ENCODE results near the gene ATOH7.
A peak's percentile ranks its signal among the peaks of the same experiment; 100 is the strongest.
"Not testable (repeated sequence)": the region's sequence is repeated elsewhere in the genome, so short reads cannot be mapped to it uniquely, and the experiment has no call there.

Gene ATOH7

GRCh38 chr10:68231817-68232251 is at the start of gene ATOH7:
TSS of gene ATOH7 (minus strand) at chr10:68232113. CDS start at chr10:68231677, 436 bp downstream.
- Histone ChIP-seq H3K27me3 (ENCODE audit: control insufficient read depth, insufficient read depth, low read length) (no peaks in the 10 kb centered on the region), H3K27ac (ENCODE audit: low read depth, low read length) (peak within 1 kb of the TSS; percentile 92), H3K36me3 (ENCODE audit: control insufficient read depth, insufficient read depth, low read length) (no peaks in the 10 kb centered on the region), H3K4me3 (ENCODE audit: low read length) (peak within 1 kb of the TSS; percentile 63), H3K4me1 (ENCODE audit: control insufficient read depth, insufficient read depth, low read length) (peaks cover 2% of the 10 kb centered on the region), H3K9ac (ENCODE audit: low read length) (peak within 1 kb of the TSS; percentile 78)

DNA sequence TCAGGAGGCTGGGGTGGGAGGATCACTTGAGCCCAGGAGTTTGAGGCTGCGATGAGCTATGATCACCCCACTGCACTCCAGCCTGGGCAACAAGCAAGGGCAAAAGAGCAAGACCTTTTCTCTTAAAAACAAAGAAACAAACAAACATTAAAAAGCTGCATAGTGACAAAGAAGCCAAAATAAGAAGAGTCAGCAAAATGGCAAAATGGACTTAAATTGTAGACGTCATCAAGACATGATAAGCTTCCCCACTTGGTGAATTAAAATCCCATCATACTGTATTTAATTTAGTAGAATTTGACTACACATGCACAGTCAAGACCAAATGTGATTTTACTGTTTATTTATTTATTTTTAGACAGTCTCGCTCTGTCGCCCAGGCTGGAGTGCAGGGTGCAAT is 48.8 kb upstream of the ATOH7 start:
- Histone ChIP-seq H3K27ac (ENCODE audit: low read depth, low read length) (no peak overlapping the region), H3K4me3 (ENCODE audit: low read length) (no peak overlapping the region), H3K9ac (ENCODE audit: low read length) (no peak overlapping the region), H3K27me3 (ENCODE audit: control insufficient read depth, insufficient read depth, low read length) (no peaks in the 10 kb centered on the region), H3K4me1 (ENCODE audit: control insufficient read depth, insufficient read depth, low read length) (no peaks in the 10 kb centered on the region), H3K36me3 (ENCODE audit: control insufficient read depth, insufficient read depth, low read length) (no peaks in the 10 kb centered on the region)

DNA sequence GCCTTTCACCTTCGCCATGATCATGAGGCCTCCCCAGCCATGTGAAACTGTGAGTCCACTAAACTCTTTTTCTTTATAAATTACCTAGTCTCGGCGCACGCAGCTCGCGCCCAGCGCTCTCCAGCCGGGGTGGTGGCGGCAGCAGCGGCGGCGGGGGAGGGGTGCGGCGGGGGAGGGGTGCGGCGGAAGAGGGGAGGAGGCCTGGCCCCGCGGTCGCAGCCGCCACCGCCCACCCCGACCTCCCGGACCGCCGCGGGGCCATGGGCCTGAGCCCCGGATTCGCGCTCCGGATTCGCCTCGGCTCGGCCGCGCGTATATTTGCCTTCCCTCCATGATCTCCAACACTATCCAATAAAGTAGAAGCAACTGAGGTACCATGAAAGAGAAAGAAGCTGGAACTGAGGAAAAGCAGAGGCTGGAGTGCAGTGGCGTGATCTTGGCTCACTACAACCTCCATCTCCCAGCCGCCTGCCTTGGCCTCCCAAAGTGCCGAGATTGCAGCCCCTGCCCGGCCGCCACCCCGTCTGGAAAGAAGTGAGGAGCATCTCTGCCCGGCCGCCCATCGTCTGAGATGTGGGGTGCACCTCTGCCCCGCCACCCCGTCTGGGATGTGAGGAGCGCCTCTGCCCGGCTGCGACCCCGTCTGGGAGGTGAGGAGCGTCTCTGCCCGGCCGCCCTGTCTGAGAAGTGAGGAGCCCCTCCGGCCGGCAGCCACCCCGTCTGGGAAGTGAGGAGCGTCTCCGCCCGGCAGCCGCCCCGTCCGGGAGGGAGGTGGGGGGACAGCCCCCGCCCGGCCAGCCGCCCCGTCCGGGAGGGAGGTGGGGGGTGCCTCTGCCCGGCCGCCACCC is 47.2 kb upstream of the ATOH7 start:
- not testable (repeated sequence) for H3K4me3 ChIP-seq (ENCODE audit: low read length); H3K27ac ChIP-seq (ENCODE audit: low read depth, low read length); H3K9ac ChIP-seq (ENCODE audit: low read length); H3K27me3 ChIP-seq (ENCODE audit: control insufficient read depth, insufficient read depth, low read length); H3K36me3 ChIP-seq (ENCODE audit: control insufficient read depth, insufficient read depth, low read length); H3K4me1 ChIP-seq (ENCODE audit: control insufficient read depth, insufficient read depth, low read length)

DNA sequence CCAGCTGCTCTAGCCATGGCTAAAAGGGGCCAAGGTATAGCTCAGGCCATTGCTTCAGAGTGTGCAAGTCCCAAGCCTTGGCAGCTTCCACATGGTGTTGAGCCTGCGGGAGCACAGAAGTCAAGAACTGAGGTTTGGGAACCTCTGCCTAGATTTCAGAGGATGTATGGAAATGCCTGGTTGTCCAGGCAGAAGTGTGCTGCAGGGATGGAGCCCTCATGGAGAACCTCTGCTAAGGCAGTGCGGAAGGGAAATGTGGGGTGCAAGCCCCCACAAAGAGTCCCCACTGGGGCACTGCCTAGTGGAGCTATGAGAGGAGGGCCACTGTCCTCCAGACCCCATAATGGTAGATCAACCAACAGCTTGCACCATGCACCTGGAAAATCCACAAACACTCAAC is 45.9 kb upstream of the ATOH7 start:
- not testable (repeated sequence) for H3K36me3 ChIP-seq (ENCODE audit: control insufficient read depth, insufficient read depth, low read length); H3K27me3 ChIP-seq (ENCODE audit: control insufficient read depth, insufficient read depth, low read length); H3K4me3 ChIP-seq (ENCODE audit: low read length); H3K4me1 ChIP-seq (ENCODE audit: control insufficient read depth, insufficient read depth, low read length); H3K27ac ChIP-seq (ENCODE audit: low read depth, low read length); H3K9ac ChIP-seq (ENCODE audit: low read length)

GRCh38 chr10:68276224-68276623 is 44.3 kb upstream of the ATOH7 start:
- H3K27me3 ChIP-seq (ENCODE audit: control insufficient read depth, insufficient read depth, low read length) = no peaks in the 10 kb centered on the region
- no peak overlapping the region for H3K4me3 ChIP-seq (ENCODE audit: low read length)
- H3K27ac ChIP-seq (ENCODE audit: low read depth, low read length) = no peak overlapping the region
- no peaks in the 10 kb centered on the region for H3K4me1 ChIP-seq (ENCODE audit: control insufficient read depth, insufficient read depth, low read length)
- no peaks in the 10 kb centered on the region for H3K36me3 ChIP-seq (ENCODE audit: control insufficient read depth, insufficient read depth, low read length)
- H3K9ac ChIP-seq (ENCODE audit: low read length) = no peak overlapping the region

GRCh38 chr10:68275600-68276126 is 43.8 kb upstream of the ATOH7 start:
- no peak overlapping the region for H3K4me3 ChIP-seq (ENCODE audit: low read length)

GRCh38 chr10:68272833-68273232 is 40.9 kb upstream of the ATOH7 start:
- Histone ChIP-seq H3K9ac (ENCODE audit: low read length) (no peak overlapping the region), H3K27ac (ENCODE audit: low read depth, low read length) (no peak overlapping the region), H3K4me1 (ENCODE audit: control insufficient read depth, insufficient read depth, low read length) (no peaks in the 10 kb centered on the region), H3K36me3 (ENCODE audit: control insufficient read depth, insufficient read depth, low read length) (no peaks in the 10 kb centered on the region), H3K4me3 (ENCODE audit: low read length) (no peak overlapping the region), H3K27me3 (ENCODE audit: control insufficient read depth, insufficient read depth, low read length) (no peaks in the 10 kb centered on the region)

More at GRCh38 chr10:68275600-68276126, 43.8 kb upstream of the ATOH7 start:
- no peaks in the 10 kb centered on the region for H3K36me3 ChIP-seq (ENCODE audit: control insufficient read depth, insufficient read depth, low read length)
- no peak overlapping the region for H3K27ac ChIP-seq (ENCODE audit: low read depth, low read length)
- H3K9ac ChIP-seq (ENCODE audit: low read length) = no peak overlapping the region
- no peaks in the 10 kb centered on the region for H3K4me1 ChIP-seq (ENCODE audit: control insufficient read depth, insufficient read depth, low read length)
- H3K27me3 ChIP-seq (ENCODE audit: control insufficient read depth, insufficient read depth, low read length) = no peaks in the 10 kb centered on the region

GRCh38 chr10:68271196-68271882 is 39.4 kb upstream of the ATOH7 start:
- H3K27me3 ChIP-seq (ENCODE audit: control insufficient read depth, insufficient read depth, low read length) = no peaks in the 10 kb centered on the region
- no peak overlapping the region for H3K27ac ChIP-seq (ENCODE audit: low read depth, low read length)
- no peak overlapping the region for H3K4me3 ChIP-seq (ENCODE audit: low read length)
- H3K36me3 ChIP-seq (ENCODE audit: control insufficient read depth, insufficient read depth, low read length) = no peaks in the 10 kb centered on the region
- no peak overlapping the region for H3K9ac ChIP-seq (ENCODE audit: low read length)
- H3K4me1 ChIP-seq (ENCODE audit: control insufficient read depth, insufficient read depth, low read length) = no peaks in the 10 kb centered on the region

DNA sequence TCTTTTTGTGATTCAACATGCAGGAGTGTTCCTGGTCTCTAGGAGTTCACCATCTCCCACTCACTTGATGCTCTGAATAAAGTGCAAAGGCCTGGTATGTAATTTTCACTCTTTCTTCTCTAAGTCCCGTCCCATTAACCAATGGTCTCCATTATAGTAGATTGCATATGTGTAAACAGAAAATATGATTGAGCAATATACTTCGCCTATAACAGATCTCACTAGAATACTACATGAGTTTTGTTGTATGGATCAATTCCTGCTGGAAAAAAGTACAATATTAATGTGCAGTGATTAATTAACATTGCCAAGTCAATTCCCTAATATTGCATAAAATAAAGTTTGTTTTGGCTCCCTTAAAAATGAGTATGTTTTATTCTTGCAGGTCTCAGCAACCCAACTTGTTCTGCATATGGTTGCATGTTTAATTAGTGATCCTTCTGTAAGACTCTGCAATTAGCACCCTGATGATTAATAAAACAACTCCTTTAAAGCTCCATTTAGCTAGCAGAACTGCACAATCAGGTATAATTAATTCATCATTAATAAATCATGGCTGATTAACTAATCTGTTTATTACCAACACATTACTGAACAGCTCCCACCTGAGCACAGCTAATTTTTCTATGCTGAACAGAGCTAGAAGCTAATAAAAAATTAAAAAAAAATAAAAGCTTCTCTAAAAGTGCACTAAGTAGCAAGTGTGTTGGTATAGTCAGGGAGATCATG is 37.8 kb upstream of the ATOH7 start:
- Histone ChIP-seq H3K27ac (ENCODE audit: low read depth, low read length) (no peak overlapping the region), H3K27me3 (ENCODE audit: control insufficient read depth, insufficient read depth, low read length) (no peaks in the 10 kb centered on the region), H3K9ac (ENCODE audit: low read length) (no peak overlapping the region), H3K36me3 (ENCODE audit: control insufficient read depth, insufficient read depth, low read length) (no peaks in the 10 kb centered on the region), H3K4me3 (ENCODE audit: low read length) (no peak overlapping the region), H3K4me1 (ENCODE audit: control insufficient read depth, insufficient read depth, low read length) (no peaks in the 10 kb centered on the region)

GRCh38 chr10:68261132-68261856 is 29.4 kb upstream of the ATOH7 start:
- Histone ChIP-seq H3K9ac (ENCODE audit: low read length) (no peak overlapping the region), H3K4me3 (ENCODE audit: low read length) (no peak overlapping the region), H3K27ac (ENCODE audit: low read depth, low read length) (no peak overlapping the region), H3K27me3 (ENCODE audit: control insufficient read depth, insufficient read depth, low read length) (no peaks in the 10 kb centered on the region), H3K4me1 (ENCODE audit: control insufficient read depth, insufficient read depth, low read length) (no peaks in the 10 kb centered on the region), H3K36me3 (ENCODE audit: control insufficient read depth, insufficient read depth, low read length) (no peaks in the 10 kb centered on the region)

GRCh38 chr10:68253346-68253745 is 21.4 kb upstream of the ATOH7 start:
- H3K9ac ChIP-seq (ENCODE audit: low read length) = no peak overlapping the region
- no peak overlapping the region for H3K4me3 ChIP-seq (ENCODE audit: low read length)
- H3K4me1 ChIP-seq (ENCODE audit: control insufficient read depth, insufficient read depth, low read length) = no peaks in the 10 kb centered on the region
- no peak overlapping the region for H3K27ac ChIP-seq (ENCODE audit: low read depth, low read length)
- no peaks in the 10 kb centered on the region for H3K27me3 ChIP-seq (ENCODE audit: control insufficient read depth, insufficient read depth, low read length)
- no peaks in the 10 kb centered on the region for H3K36me3 ChIP-seq (ENCODE audit: control insufficient read depth, insufficient read depth, low read length)
